ENCODE measurements around the gene ARHGAP42. TPM values are rescaled to one million over a fixed set of nuclear protein-coding genes. Genes with fewer than 3 reads are reported as not detected.

The ARHGAP42 gene
- total and polyA plus RNA-seq, 8 donors: 2.3 to 119 (median 39.3) TPM

GRCh38 chr11:100878474-100878873 lies 191.4 kb downstream of the ARHGAP42 start:
- no peak overlapping the region for H3K4me3 ChIP-seq
- intact Hi-C loops (cut with DNase I; ENCODE audit: low total_unique reads): no loop called here
- H3K9me3 ChIP-seq: no peaks in the 10 kb centered on the region
- WGBS, 5 donors: 85 to 98% (median 93%) methylated on average over 2 of the region's 2 CpGs
- no peaks in the 10 kb centered on the region for H3K27me3 ChIP-seq
- H3K27ac ChIP-seq: peak overlapping the region in 2 of 5 donors; percentile 6 to 71
- peak in 1 of 2 donors; percentile 29 for DNase-seq
- H3K4me1 ChIP-seq: peaks cover 0 to 12% (median 2%) of the 10 kb centered on the region in 4 donors
- no peaks in the 10 kb centered on the region for H3K36me3 ChIP-seq
- TF ChIP-seq POLR2A (IDR thresholded peaks at IDR 0.05): no peak
- no peak for TF ChIP-seq POLR2AphosphoS5 (IDR thresholded peaks at IDR 0.05)
- TF ChIP-seq, protein P1, sequence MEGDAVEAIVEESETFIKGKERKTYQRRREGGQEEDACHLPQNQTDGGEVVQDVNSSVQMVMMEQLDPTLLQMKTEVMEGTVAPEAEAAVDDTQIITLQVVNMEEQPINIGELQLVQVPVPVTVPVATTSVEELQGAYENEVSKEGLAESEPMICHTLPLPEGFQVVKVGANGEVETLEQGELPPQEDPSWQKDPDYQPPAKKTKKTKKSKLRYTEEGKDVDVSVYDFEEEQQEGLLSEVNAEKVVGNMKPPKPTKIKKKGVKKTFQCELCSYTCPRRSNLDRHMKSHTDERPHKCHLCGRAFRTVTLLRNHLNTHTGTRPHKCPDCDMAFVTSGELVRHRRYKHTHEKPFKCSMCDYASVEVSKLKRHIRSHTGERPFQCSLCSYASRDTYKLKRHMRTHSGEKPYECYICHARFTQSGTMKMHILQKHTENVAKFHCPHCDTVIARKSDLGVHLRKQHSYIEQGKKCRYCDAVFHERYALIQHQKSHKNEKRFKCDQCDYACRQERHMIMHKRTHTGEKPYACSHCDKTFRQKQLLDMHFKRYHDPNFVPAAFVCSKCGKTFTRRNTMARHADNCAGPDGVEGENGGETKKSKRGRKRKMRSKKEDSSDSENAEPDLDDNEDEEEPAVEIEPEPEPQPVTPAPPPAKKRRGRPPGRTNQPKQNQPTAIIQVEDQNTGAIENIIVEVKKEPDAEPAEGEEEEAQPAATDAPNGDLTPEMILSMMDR (IDR thresholded peaks at IDR 0.05): no peak
- no peak for TF ChIP-seq EP300 (IDR thresholded peaks at IDR 0.05)

DNA sequence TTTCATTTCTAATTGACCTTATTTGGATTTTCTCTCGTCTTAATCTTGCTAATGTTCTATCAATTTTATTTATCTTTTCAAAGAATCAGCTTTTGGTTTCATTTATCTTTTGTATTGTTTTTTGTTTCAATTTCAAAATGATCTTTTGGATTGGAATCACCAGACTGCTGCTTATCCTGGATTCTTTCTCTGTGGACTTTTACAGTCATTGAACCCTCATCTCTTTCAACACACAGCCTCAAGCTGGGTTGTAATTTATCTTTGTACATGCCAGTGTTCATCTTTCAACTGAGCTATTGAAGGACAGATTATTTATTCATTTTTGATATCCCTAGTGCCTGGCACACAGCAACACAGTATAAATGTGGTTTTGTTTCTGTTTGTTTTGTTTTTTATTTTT lies 195.9 kb downstream of the ARHGAP42 start:
- TF ChIP-seq, protein P1 (IDR thresholded peaks at IDR 0.05): no peak
- TF ChIP-seq POLR2A (IDR thresholded peaks at IDR 0.05) (no peak), POLR2AphosphoS5 (IDR thresholded peaks at IDR 0.05) (no peak), EP300 (IDR thresholded peaks at IDR 0.05) (no peak)

GRCh38 chr11:100883830-100884229 lies 196.7 kb downstream of the ARHGAP42 start:
- TF ChIP-seq POLR2A (IDR thresholded peaks at IDR 0.05): no peak
- no peak for TF ChIP-seq POLR2AphosphoS5 (IDR thresholded peaks at IDR 0.05)
- no peak for TF ChIP-seq EP300 (IDR thresholded peaks at IDR 0.05)
- TF ChIP-seq, protein P1 (IDR thresholded peaks at IDR 0.05): no peak
- WGBS, 5 donors: 90 to 100% (median 94%) methylated on average over 1 of the region's 1 CpG
- Histone ChIP-seq H3K4me1 (peaks cover 0 to 7% (median 0%) of the 10 kb centered on the region in 4 donors), H3K36me3 (no peaks in the 10 kb centered on the region), H3K9me3 (no peaks in the 10 kb centered on the region), H3K4me3 (no peak overlapping the region), H3K27me3 (no peaks in the 10 kb centered on the region), H3K27ac (no peak overlapping the region)
- intact Hi-C loops (cut with DNase I; ENCODE audit: low total_unique reads): no loop called here
- DNase-seq: no peak

More for the DNA sequence above, 195.9 kb downstream of the ARHGAP42 start:
- H3K9me3 ChIP-seq: no peaks in the 10 kb centered on the region
- no peak for DNase-seq
- no peaks in the 10 kb centered on the region for H3K36me3 ChIP-seq
- H3K4me3 ChIP-seq: no peak overlapping the region
- 70 to 88% (median 76%) methylated on average over 1 of the region's 1 CpG for WGBS, 5 donors
- intact Hi-C loops (cut with DNase I; ENCODE audit: low total_unique reads): no loop called here
- H3K27ac ChIP-seq: no peak overlapping the region
- H3K4me1 ChIP-seq: peaks cover 0 to 7% (median 0%) of the 10 kb centered on the region in 4 donors
- no peaks in the 10 kb centered on the region for H3K27me3 ChIP-seq

DNA sequence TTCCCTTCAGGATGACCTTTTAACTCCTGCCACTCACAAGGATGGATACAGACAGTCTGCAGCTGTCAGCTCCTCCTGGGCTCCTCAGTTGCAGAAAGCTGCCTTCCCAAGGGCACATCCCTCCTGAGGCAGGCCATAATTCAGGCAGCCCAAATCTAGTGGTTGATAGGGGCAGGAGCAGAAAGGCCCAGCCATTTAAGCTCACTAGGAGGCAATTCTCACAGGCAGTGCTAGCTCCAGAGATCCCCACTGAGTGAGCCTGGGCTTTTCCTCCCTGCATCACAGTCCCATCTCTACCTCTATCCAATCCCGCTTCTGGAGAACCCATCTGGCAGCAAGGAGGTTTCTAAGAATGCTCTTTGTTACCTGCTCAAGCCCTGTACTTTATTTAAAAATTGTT lies 200.6 kb downstream of the ARHGAP42 start:
- Histone ChIP-seq H3K4me3 (no peak overlapping the region), H3K27ac (no peak overlapping the region), H3K4me1 (peaks cover 0 to 10% (median 0%) of the 10 kb centered on the region in 4 donors), H3K27me3 (no peaks in the 10 kb centered on the region), H3K36me3 (no peaks in the 10 kb centered on the region), H3K9me3 (no peaks in the 10 kb centered on the region)
- no peak for DNase-seq
- intact Hi-C loops (cut with DNase I; ENCODE audit: low total_unique reads): no loop called here
- 89 to 98% (median 94%) methylated on average over 1 of the region's 1 CpG for WGBS, 5 donors
- TF ChIP-seq, protein P1 (IDR thresholded peaks at IDR 0.05): no peak
- TF ChIP-seq POLR2A (IDR thresholded peaks at IDR 0.05): no peak
- no peak for TF ChIP-seq EP300 (IDR thresholded peaks at IDR 0.05)
- no peak for TF ChIP-seq POLR2AphosphoS5 (IDR thresholded peaks at IDR 0.05)

All from stomach (tissue), 9 donors.